AG04450 (cell line): Measurements from ENCODE around the gene NRG2. TPM values are rescaled to one million over a fixed set of nuclear protein-coding genes. Genes with fewer than 3 reads are reported as not detected.

ENCODE experiments used
- CTCF ChIA-PET: fragments of 300-600, 350-600 bp; formaldehyde crosslinking; extraction: SDS; loops from one replicate; lab custom pipeline; 2022; ENCODE audit warnings: antibody characterized with exemption, inconsistent platforms; lab: Charles Lee
- POLR2A ChIA-PET: fragments of 350-600 bp; formaldehyde crosslinking; extraction: SDS; loops from one replicate; lab custom pipeline; 2021; ENCODE audit warnings: antibody characterized with exemption, inconsistent platforms; lab: Yijun Ruan, JAX
- DNase-seq: peaks from one replicate; pipeline ENCODE4 v3.0.0-alpha.2; 2011; ENCODE audit warnings: low read depth, low spot score
- H3K27ac ChIP-seq: one replicate; pipeline ENCODE4 v1.5.1; 2012; ENCODE audit warnings: low read depth, low read length, control low read depth
- H3K27me3 ChIP-seq: one replicate; pipeline ENCODE4 v1.6.0; 2012; ENCODE audit warnings: low read length; ENCODE audit not compliant: control insufficient read depth, insufficient read depth
- H3K4me3 ChIP-seq: 2 replicates; pipeline ENCODE4 v1.5.1; 2011; ENCODE audit warnings: mild to moderate bottlenecking, low read depth, low read length, control low read depth
- H3K9me3 ChIP-seq: 2 replicates; pipeline ENCODE4 v1.5.1; 2012; ENCODE audit warnings: low read length; ENCODE audit not compliant: control insufficient read depth, insufficient read depth
- polyA plus RNA-seq: library from polyadenylated mRNA; depleted of rRNA; stranded (reverse); fragments of >200 nt; gene quantifications from 2 replicates; pipeline ENCODE4 v1.2.3, GENCODE V29; 2011
- TF ChIP-seq, protein P1 (sequence below): IDR thresholded peaks from 2 replicates; pipeline ENCODE4 v1.5.1; 2011; ENCODE audit warnings: low read depth, low read length, control low read depth, inconsistent platforms

Gene NRG2
- polyA plus RNA-seq, 1 experiment = 0.02 TPM

DNA sequence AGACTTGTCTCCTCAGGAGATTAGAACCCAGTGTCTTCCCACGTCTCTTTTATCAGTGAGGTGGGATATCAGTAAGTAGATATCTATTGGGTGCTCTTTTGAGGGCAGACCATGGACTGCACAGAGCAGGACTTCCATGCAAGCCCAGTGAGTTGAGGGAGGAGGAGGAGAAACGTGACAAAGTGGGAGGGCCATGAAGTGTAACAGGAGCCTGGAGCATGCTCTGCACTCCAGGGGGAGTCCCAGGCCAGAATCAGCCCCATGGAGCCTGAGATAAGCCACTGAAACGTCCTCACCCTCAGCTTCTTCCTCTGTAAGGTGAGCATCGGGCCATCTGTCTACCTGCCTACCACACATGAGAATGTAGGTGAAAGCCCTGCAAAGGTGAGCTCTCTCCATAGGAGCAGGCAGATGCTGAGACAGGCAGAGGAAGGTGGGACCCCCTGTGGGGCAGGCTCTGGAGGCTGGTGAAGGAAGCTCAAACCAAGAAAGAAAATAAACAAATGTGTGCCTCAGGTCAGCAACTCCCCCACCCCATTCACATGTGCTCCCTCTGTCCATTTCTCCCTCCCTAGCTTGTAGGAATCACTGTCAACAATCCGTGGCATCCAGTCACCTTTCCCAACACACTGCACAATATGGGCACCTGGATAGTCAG, 87.4 kb downstream of the NRG2 start:
- no peak overlapping the region for H3K4me3 ChIP-seq
- H3K27me3 ChIP-seq = peaks cover 4% of the 10 kb centered on the region
- POLR2A ChIA-PET = no interaction called here
- CTCF ChIA-PET = interaction anchor here (4.0 kb wide), 1 partner anchor 13 kb away, joined by 23 read pairs; no protein-coding TSS in a partner anchor
- TF ChIP-seq, protein P1, sequence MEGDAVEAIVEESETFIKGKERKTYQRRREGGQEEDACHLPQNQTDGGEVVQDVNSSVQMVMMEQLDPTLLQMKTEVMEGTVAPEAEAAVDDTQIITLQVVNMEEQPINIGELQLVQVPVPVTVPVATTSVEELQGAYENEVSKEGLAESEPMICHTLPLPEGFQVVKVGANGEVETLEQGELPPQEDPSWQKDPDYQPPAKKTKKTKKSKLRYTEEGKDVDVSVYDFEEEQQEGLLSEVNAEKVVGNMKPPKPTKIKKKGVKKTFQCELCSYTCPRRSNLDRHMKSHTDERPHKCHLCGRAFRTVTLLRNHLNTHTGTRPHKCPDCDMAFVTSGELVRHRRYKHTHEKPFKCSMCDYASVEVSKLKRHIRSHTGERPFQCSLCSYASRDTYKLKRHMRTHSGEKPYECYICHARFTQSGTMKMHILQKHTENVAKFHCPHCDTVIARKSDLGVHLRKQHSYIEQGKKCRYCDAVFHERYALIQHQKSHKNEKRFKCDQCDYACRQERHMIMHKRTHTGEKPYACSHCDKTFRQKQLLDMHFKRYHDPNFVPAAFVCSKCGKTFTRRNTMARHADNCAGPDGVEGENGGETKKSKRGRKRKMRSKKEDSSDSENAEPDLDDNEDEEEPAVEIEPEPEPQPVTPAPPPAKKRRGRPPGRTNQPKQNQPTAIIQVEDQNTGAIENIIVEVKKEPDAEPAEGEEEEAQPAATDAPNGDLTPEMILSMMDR = no peak
- H3K27ac ChIP-seq = no peak overlapping the region
- no peaks in the 10 kb centered on the region for H3K9me3 ChIP-seq
- no peak for DNase-seq

- peaks cover 4% of the 10 kb centered on the region for H3K27me3 ChIP-seq
- no peak overlapping the region for H3K27ac ChIP-seq
- H3K9me3 ChIP-seq = no peaks in the 10 kb centered on the region
- TF ChIP-seq, protein P1 = no peak
- CTCF ChIA-PET = interaction anchor here (4.0 kb wide), 1 partner anchor 14 kb away, joined by 23 read pairs; no protein-coding TSS in a partner anchor
- H3K4me3 ChIP-seq = no peak overlapping the region
- no peak for DNase-seq
- POLR2A ChIA-PET = no interaction called here
Observed at GRCh38 chr5:139955053-139955605, 88.0 kb downstream of the NRG2 start.

GRCh38 chr5:139954462-139954861, 88.6 kb downstream of the NRG2 start:
- TF ChIP-seq, protein P1 = no peak
- no peak overlapping the region for H3K4me3 ChIP-seq
- POLR2A ChIA-PET = no interaction called here

DNA sequence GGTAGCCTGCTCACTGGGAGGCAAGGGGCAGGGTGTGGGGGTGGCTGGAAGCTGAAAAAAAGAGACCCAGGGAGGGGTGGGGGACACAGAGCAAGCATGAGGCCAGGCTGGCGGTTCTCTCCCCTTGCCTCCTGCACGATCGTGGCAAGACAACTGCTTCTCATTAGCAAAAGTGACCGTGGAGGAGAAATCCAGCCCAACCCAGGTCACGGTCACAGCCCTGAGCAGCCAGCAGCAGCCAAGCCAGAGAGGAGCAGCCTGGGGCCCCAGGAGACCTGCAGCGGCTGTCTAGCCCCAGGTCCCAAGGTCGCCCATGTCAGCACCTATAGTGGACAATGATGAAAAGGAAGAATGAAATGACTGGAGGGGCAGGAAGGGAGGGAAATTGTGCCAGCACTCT, 89.1 kb downstream of the NRG2 start:
- Histone ChIP-seq H3K27ac (no peak overlapping the region), H3K4me3 (no peak overlapping the region), H3K9me3 (no peaks in the 10 kb centered on the region), H3K27me3 (peaks cover 4% of the 10 kb centered on the region)
- no peak for DNase-seq
- ChIA-PET CTCF (no interaction called here), POLR2A (no interaction called here)
- TF ChIP-seq, protein P1 = no peak

More at GRCh38 chr5:139954462-139954861, 88.6 kb downstream of the NRG2 start:
- Histone ChIP-seq H3K27ac (no peak overlapping the region), H3K27me3 (peaks cover 4% of the 10 kb centered on the region), H3K9me3 (no peaks in the 10 kb centered on the region)
- no peak for DNase-seq
- CTCF ChIA-PET = no interaction called here

DNA sequence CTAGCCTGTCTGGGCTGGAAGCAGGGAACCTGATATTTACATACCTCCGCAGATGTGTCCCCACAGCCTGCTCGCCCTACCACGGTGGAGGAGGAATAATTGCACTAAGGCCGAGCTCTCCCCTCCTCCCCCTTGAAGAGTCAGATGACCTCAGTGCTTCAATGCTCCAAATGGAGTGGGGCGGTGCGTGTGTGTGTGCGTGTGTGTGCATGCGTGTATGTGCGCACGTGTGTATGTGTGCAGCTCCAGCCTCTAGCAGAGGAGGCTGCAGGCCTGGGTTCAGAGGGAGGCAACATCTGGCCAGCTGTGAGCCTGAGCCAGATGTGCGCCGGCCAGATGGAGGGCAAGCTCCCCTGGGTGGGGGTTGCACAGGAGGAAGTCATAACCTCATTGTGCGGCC, 90.5 kb downstream of the NRG2 start:
- no peak overlapping the region for H3K4me3 ChIP-seq
- TF ChIP-seq, protein P1 = no peak
- no peaks in the 10 kb centered on the region for H3K9me3 ChIP-seq
- no peak for DNase-seq
- H3K27ac ChIP-seq = no peak overlapping the region
- peaks cover 4% of the 10 kb centered on the region for H3K27me3 ChIP-seq
- ChIA-PET POLR2A (no interaction called here), CTCF (interaction anchor here (0.9 to 2.1 kb wide), 2 partner anchors 16 to 165 kb away, joined by 3 to 11 read pairs; no protein-coding TSS in a partner anchor)
